GM12873 (cell line): ENCODE results near the gene LIFR.

Source experiments
- CTCF ChIP-seq: IDR thresholded peaks from 2 replicates; pipeline ENCODE4 v1.5.1; 2012; ENCODE audit warnings: low read depth, mild to moderate bottlenecking, moderate library complexity, low read length, control low read depth; ENCODE audit not compliant: insufficient read depth; ENCODE audit errors: missing control alignments

LIFR gene

DNA sequence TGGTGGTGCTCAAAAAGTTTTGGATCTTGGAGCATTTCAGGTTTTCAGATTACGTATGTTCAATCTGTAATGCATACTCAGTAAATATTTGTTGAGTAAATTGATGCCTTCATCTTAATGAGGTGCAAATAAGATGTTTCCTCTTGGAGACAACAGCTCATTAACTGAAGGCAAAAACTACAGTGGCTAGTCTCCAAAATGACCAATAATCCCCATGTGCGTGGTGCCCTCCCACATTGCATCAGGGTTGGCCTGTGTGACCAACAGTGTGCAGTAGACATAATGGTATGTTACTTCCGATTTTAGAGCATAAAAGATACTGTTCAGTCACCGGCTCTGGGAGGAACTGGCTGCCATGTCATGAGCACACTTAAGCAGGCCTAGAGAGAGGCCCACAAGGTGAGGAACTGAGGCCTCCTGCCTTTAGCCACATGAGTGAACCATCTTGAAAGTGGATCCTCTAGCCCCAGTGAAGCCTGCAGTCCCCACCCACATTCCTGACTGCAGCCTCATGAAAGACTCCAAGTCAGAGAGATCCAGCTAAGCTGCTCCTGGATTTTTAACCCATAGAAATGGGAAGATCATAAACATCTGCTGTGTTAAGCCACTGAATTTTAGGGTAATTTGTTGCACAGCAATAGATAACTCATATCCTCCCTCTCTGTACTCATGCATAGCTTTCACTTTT is 55.7 kb downstream of the LIFR start:
- TF ChIP-seq CTCF = no peak

DNA sequence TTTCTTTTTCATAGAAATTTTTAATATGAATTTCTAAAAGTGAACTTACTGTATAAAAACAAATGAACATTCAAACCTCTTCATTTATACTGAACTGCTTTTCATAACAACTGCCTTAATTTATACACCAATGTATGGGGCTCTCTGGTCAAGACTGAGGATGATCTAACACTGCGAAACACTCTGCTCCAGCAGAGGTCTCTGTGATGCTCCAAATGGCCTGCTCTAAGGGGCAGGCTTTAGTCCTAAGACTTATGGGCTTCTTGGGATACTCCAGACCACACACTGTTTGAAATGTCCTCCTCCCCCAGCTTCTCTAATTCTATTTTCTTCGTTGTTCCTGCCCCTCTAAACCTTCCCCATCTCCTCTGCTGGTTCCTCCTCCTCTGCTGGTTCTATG is 58.5 kb downstream of the LIFR start:
- no peak for TF ChIP-seq CTCF

DNA sequence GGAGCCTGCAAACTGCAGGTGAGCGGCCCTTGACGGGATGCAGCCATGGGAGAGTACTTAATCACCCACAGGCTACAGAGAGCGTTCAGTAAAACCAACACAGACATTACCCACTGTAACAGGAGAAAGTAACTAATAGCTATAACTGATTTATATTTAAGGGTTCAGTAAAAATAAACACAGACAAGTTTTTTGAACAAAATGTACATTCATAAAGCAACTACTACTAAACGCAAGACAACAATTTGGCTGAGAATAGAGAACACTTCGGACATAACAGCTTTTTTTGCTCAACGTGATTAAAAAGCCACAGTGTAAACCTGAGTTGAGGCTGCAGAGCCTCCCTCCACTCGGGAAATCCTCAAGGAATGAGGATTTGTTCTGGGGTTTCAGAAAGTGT is 61.7 kb downstream of the LIFR start:
- no peak for TF ChIP-seq CTCF

DNA sequence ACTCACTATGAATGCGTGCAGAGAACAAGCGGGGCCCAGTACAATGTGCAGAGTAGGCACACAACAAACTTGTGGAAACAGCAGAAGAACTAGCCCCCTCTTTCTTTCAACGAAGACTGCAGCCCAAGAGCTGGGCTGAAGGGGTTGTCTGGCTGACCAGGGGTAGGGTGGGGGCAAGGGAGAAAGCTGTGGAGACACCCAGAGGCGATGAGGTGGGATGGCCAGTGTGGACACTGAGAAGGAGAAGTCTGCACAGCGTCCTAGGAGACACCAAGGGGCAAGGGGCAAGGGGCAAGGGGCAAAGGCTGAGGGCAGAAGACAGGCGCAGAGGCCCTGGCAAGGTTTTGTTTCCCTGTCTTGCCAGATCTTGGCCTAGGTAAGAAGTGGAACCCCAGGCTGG is 62.3 kb downstream of the LIFR start:
- no peak for TF ChIP-seq CTCF

GRCh38 chr5:38483805-38484398 is 72.5 kb downstream of the LIFR start:
- TF ChIP-seq CTCF = peak; percentile 2

DNA sequence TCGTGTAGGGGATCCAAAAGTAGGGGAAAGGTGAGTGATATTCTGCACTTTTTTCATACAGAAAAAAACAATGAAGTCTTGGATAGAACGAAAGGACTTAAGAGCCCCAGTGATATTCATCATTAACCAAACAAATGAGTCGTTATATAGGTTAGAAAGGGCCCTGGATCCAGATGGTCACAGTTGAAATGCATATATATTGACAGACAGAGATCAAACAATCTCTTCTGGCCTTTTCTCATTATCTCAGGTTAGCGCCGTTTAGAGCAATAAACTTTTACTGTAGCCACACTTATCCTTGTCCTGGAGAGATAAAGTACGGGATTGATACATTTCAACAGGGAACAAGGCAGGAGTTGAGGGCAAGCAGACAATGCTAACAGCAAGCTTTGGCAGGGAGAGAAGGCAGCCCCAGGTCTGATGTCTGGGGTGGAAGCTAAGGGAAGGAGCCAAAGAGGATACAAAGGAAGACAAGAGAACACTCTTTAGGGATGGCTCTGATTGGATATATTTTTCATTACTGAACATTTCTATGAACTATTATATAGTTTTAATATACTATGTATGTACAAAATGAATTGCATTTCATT is 77.0 kb downstream of the LIFR start:
- no peak for TF ChIP-seq CTCF

GRCh38 chr5:38478878-38479277 is 77.6 kb downstream of the LIFR start:
- TF ChIP-seq CTCF = no peak
